ENCODE measurements around the gene MIER2.
"Not testable (repeated sequence)": the region's sequence is repeated elsewhere in the genome, so short reads cannot be mapped to it uniquely, and the experiment has no call there.

MIER2 gene

DNA sequence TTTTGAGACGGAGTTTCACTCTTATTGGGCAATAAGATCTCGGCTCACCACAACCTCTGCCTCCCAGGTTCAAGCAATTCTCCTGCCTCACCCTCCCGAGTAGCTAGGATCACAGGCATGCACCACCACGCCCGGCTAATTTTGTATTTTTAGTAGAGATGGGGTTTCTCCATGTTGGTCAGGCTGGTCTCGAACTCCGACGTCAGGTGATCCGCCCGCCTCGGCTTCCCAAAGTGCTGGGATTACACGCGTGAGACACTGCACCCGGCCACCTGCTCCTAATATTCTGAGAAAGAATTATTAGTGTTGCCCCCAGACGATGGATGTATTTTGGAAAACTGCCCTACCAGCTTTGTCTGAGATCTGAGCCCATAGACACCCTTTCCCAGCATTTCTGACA lies 10.9 kb upstream of the MIER2 start:
- not testable (repeated sequence) for DNase-seq

DNA sequence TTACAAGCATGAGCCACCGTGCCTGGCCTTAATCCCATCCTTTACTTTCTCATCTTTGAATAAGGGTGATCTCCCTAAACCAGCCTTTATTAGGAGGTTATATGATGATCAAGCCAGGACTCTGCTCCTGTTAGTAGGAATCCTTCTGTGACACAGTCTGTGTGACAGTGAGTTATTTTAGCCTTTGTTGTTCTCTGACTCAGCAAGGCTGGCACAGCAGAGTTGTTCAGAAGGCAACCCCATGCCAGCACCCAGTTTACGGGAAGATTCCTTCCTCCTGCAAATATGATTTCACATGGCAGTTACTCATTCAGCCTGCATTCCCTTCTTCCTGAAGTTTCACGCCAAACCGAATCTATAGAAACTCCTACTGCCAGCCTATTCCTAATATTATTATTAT lies 10.5 kb upstream of the MIER2 start:
- DNase-seq: no peak

DNA sequence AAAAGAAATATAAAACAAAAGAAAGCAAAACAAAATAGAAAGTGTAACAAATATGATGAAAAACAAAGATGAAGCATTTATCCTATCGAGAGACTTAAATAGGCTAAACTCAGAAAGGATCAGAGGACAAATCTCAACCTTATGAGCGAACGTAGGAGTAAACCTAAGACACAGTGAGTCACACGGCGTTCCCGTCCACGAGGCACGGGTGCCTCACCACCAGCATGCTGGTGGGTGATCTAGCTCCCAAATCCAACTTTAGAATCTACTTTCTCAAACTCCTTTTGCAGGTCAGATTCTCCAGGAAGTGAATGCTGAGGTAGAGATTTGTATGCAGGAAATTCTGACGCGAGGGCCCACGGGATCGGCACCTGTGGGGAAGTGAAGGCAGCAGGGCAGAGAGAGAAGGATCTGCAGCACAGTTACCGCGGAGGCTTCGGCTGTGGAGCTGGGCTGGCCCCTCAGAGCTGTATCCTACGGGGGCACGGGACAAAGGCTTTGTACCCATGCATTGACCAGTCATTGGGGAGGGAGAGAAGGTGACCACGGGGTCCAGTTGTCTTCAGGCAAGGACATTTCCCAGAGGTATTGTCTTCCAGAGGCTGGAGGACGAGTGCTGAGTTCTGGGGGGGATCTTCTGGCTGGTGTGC lies 7.5 kb upstream of the MIER2 start:
- no peak for DNase-seq

DNA sequence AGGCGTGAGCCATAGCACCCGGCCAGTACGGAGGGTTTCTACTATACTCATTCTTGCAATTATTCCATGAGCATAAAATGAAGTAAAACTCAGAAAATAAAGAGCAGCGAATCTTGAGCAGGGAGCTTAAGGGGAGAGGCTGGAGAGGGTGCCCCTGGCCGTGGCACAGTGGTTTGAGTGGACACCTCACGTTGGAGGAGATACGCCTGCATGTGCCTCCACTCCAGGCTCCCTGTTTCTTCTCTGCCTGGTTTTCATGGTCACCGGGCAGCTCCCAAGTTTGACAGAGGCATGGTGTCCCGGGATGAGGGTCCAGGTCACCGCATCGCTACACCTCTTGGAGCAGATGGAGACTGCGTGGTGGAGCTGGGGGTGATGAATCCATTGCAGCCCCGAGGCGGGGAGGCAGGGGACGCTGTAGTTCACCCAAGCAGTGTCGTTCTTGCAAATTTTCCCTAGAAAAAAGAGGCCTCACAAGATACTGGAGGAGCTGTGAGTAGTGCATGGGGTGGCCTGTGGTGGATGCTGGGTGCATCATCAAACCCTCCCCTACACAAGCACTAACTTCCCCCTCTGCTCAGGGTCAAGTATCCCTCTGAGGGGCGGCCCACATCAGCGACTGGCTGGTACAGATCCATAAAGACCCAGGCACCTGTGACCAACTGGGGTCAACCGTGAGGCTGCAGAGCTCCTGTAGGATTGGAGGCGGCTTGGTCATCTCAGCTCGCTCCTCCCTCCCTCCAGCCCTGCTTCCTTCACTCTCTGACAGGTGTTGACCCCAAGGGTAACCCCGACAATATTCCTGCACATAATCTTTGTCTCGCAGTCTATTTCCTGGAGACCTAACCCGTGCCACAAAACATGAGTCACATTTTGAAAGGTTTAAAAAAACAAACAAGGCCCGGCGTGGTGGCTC lies 3.6 kb upstream of the MIER2 start:
- no peak for DNase-seq

DNA sequence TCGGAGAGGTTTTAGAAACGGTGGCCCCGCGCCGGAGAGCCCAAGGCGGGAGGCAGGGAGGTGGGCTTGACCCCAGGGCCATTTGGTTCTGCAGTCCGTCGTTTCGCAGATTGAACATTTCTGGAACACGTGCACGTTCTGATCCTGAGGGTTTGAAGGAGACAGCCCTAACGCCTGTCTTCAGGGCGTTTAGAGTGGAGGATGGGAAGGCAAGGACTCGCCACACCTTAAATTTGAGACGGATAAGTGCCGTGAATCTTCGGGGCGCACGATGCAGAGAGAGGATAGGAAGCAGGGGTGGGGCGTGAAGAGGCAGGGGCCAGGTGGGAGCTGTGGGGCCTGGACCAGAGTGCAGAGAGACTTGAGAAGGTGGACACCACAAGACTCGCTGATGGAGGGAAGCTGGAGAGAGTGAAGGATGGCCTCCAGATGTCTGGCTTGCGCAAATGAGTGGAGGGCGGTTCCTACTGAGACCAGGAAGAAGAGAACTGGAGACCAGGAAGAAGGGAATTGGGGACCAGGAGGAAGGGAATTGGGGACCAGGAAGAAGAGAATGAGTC lies 804 bp upstream of the MIER2 start:
- no peak for DNase-seq

DNA sequence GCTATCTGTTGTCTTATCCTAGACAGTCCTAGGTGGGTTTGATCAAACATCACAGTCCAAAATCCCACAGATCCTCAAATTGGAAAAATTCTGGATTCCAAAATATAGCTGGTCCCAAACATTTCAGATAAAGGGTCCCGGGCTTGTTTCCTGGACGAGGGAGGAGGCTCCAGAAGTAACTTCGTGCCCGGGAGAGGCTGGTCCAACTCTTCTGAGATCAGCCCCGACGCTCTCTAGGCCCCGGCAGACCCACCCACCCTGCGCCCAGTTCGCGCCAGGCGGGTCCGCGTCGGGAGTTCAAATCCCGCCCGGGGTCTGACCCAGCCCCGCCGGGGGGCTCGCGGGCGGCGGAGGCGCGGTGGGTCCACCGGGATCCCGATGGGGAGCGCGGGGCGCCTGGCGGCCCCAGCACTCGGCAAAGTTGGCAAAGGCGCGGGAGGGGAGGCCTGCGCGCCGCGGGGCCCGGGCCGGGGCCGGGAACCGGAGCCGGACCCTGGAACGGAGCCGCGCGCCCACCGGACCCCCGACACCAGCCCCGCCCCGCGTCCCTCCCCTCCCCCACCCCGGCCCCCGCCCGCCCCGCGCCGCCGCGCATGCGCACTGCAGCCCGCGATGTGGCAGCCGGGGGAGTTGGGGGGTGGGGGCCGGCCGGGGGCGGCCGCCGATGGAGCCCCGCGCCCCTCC lies 513 bp downstream of the MIER2 start:
- DNase-seq: peak; percentile 22

DNA sequence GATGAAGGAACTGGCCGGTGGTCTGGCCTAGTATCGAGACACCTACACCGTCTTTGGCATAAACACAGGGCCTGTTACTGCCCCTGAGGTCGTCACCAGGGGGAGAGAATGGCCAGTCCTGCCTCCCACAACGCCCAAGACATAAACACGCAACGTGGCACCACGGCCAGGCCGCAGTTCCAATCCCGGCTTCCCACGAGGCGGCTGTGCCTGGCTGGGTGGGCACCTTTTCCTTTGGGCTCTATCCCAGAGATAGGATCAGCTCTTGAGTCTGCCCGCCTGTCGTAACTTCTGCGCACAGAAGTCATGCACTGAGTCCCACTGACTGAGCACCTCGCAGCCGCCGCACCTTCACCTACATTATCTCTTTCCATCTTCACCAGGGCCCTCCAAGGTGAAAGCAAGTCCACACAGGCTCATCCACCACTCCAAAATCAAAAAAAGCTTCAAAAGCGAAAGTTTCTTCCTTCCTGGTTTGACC lies 1.1 kb downstream of the MIER2 start:
- DNase-seq: no peak

DNA sequence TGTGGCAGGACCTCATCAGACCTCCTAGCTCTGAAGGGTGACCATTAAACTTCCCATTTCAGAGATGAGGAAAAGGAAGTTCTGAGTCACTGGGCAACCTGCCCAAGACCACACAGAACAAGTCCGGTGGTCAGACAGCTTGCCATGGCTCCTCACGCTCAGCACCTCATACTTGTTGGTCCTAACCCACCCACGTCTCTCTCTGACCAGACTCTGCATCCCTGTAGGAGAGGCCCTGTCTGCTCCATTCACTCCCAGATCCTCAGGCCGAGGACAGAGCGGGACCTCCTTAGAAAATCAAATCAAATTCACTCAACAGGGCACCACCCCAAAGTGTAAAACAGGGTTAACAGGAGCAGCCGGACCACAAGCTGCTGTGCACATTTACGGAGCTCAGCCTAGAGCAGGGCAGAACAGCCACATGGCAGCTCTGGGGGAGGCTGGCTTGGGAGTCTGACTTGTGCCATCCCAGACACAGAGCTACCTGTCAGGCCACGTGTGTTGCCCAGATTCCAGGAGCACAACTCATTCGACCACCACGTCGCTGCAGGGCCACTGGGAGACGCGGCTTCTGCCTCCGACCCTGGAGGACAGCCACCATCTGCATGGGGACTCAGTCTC lies 1.7 kb downstream of the MIER2 start:
- DNase-seq: no peak

DNA sequence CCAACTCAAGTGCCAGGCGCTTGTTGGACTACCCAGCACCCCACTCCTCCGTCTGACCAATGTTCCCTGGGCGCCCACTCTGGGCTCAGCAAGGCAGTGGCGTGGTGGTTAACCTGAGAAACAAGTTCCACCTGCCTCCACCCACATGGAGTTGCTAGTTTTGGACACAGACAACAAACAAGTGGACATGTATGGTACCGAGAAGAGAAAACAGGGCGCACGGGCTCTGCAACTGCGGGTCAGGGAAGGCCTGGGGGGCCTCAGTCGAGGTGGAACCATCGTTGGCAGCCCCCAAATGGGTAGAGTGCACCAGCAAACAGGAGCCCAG lies 2.5 kb downstream of the MIER2 start:
- DNase-seq: no peak

DNA sequence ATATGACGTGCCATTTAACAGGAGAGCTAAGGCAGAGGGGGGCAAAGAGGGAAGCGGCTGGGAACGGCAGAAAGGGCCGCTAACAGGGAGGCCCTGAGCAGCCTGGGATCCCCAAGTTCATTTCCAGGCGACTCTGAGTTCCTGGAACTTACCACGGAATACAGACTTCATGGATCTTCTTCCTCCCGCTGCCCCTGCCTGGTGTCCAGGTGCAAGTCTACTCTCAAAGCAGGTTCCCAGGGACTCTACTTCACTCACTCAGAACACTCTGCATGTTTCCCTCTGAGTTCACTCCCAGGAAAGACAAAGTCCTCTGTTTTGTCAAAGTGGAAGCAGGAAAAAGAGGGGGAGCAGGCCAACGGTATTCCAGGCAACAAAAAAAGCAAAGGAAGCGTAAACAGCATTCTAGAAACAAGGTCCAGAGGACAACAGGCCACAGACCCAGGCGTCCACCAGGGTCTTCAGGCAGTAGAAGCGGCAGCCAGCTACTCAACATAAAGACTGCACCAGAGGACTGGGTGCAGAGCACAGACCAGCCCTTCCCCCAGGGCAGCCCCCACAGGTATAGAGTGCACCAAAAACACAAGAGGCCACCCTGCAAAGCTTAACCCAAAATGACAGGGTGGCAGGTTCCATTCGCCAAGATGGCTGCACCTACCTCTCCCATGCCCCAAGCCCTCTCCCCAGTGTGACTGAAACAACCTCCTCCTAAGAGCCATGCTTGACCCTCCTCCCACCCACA lies 3.0 kb downstream of the MIER2 start:
- DNase-seq: no peak

DNA sequence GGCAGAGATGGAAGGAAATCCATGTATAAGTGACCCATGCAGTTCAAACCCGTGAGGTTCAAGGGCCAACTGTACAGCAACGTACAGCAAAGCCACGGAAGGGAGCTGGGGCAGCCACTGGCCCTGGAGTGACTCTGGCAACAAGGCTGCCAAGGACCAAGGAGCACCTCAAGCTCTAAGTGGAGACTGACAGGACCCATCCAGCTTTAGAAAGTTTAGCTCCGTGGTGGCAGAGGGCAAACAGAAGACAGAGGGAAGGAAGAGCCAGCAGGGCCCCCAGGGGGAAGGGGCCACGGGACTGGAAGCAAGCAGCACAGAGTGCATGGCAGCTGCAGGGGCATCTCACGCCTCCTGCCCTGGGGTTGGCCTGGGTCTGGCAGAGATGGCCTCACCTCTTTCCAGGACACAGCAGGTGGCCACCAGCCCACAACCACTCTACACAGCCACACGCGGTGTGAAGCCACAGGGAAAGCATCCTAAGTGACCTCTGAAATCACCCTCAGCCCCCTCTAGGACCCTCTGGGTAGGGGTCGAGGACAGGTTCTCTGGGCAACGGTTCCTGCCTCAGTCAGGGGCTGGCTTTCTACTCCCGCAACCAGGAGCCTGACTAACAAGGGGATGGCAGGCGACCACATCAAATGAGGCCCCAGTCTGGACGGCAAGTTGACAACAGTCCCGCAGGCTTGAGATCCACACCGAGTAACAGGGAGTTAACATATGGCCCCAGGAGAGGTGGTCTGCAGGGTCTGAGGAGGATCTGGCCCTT lies 3.8 kb downstream of the MIER2 start:
- DNase-seq: no peak

DNA sequence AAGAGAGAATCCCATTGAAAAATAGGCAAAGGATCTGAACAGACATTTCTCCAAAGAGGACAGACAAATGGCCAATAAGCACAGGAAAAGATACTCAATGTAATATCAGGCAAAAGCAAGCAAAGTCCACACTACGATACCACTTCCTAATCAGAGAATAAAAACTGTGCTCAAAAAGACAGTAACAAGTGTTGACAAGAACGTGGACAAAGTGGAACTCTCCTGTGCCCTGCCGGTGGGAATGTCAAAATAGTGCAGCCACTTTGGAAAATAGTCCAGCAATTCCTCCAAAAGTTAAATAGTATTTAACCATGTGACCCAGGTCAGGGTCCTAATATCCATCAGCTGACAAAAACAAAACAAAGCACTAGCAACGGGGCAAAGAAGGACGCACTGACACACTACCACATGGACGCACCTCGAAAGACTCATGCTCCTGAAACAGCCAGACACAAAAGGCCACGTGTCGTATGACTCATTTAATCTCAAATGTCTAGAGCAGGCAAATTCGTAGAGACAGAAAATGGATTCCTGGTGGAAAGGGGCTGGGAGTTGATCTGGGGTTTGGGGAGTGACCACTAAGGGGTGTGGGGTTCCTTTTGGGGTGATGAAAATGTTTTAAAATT lies 5.2 kb downstream of the MIER2 start:
- DNase-seq: no peak

DNA sequence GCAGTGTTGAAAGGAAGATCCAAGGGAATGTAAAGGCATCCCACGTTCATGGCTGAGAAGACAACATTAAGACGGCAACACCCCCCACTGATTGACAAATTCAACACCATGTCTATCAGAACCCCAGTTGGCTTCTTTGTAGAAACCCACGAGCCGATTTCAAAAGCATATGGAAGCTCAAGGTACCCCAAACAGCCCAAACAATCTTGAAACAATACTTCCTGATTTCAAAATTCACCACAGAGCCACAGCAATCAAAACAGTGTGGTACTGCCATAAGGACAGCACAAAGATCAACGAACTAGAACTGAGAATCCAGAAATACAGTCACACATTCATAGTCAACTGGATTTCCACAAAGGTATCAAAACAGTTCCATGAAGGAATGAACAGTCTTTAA lies 6.2 kb downstream of the MIER2 start:
- DNase-seq: no peak

DNA sequence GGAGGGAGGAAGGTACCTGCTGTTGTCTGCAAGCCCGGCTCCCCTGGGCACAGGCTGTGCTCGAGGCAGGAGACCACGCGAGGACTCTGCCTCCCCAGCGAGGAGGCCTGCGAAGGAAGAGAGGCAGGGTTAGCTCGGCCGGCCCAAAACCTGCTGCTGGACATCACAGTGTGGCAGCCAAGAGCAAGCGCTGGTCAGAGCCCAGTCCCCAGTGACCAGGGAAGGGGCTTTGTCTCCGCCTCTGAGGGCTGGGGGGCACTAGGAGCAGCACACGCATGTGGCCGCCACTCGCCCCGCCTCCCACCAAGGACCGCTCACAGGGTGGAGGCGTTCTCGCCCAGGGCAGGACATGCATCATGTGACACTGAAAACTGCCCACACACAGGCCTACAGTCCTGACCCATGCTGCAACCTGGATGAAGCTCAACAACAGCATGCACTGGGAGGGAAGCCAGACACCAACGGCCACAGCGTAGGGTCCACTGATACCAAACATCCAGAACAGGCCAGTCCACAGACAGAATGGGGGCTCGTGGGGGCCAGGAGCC lies 8.5 kb downstream of the MIER2 start:
- DNase-seq: no peak

DNA sequence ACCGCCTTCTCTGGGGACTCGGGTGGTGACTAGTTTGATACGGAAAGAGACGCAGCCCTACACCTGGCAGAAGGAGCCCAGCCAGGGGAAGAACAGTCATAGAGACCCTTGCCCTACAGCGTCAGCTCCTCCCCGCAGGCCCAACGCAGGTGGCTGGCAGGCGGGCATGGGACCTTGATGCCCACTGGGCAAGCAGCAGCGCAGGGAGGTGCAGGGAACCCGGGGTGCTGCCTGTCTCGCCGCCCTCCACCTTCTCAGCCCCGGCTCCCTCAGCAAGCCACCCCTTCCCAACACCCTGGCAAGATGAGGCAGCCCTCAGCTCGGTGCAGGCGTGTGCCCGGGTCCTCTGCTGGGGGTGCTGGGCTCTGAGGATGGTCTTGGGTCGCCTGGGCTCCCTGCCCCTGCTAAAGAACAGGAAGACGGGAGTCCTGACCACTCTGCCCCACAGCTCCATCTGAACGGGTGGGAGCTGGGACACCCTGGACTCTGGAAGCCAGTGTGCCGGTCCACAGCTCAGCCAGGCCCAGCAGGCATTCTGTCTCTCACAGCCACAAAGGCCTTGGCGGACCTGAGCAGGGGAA lies 9.0 kb downstream of the MIER2 start:
- DNase-seq: no peak

DNA sequence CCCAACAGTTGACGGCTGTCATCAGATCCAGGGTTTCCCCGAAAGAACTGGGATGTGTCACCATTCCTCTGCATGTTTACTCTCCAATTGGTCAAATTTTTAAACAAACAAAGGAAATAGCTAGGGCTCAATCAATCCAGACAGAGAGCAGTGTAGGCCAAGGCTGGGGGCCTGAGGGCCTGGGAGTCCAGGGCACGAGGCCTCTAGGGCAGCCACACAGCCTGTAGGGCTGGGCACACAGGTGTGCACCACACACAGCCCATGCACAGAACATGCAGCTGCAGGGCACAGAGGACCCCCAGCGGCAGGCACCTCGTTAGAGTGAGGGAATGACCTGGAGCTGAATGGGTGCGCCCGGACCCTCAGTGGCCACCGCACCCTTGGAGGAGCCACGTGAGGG lies 9.5 kb downstream of the MIER2 start:
- no peak for DNase-seq

DNA sequence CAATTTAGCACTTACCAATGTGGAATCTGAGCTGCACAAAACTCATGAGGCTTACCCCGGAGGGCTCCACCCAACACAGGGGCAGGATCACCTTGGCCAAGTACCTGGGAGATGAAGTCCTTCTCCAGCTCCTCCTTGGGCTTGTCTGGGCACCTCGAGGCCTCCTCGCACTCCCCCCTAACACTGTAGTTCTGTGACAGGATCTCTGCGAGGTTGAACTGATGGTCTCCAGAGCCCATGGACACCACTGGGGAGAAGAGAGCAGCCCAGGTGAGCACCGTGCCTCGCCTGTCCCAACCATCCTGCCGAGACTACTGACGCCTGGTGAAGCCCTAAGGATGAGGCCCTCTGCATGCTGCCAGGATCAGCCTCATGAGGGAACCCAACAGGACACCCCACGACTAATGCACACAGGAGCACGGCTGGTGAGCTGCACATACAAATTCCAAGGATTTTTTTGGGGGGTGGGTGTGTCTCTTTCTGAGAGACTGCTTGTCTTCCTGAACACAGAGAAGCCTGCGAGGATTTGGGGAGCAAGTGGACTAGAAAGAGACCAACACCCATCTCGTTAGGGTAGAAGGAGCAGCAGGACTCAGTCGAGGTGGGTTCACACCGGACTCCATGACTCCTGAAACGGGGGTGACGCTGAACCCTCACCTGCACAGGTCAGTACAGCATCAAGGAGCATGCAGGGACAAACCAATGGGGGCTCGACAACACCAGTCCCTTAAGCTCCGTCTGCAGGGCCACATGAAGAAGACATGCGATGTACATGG lies 10.1 kb downstream of the MIER2 start:
- DNase-seq: no peak

DNA sequence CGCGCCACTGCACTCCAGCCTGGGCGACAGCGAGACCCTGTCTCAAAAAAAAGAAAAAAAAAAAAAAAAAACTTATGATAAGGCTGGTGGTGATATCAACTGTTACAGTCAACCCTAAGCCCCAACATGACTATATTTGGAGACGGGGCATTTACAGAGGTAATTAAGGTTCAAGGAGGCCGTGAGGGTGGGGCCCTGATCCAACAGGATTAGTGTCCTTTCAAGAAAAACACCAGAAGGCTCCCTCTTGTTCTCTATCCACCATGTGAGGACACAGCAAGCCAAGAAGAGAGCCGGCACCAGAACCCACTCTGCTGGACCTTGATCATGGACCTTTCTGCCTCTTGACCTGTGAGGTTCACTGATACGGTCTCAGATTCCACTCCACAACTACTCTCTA lies 14.1 kb downstream of the MIER2 start:
- DNase-seq: no peak

DNA sequence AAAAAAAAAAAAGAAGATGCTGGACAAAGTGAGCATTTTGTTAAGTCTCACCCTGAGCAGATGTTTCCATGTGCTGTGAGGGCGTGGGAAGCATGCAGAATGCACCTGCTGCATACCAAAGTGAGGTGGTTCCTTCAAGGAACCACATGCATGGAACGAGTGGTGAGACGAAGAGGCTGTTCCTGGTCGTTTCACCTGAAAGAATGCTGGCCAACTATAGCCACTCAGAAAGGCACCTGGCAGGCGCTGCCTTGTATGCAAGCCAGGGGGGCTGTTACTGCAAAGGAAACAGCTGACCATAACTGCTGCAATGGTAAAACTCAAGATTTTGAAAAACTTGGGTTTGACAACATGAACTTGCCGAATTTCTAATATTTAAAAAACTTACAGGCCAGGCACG lies 14.7 kb downstream of the MIER2 start:
- DNase-seq: no peak

Measured in activated T-cell treated with anti-CD3 and anti-CD28 coated beads for 4 hours (primary cell).